ENCODE data around the gene PRICKLE4.

DNA sequence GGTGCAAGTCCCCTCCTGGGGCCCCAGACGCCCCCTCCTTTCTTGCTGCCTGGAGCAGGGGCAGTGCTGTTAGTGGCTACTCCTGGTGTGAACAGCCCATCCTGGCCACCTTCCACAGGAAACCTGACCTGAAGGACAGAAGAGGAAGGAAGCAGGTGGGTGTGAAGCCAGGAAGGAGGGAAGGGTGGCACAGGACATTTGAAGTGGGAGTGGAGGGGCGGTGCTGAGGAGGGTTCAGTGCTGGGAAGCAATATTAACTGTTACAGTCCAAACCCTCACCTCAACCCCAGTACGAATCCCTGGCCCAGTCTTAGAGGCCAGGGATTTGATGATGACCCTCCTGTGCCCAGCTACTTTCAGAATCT lies 766 bp downstream of the PRICKLE4 start:
- TF ChIP-seq, protein P1, sequence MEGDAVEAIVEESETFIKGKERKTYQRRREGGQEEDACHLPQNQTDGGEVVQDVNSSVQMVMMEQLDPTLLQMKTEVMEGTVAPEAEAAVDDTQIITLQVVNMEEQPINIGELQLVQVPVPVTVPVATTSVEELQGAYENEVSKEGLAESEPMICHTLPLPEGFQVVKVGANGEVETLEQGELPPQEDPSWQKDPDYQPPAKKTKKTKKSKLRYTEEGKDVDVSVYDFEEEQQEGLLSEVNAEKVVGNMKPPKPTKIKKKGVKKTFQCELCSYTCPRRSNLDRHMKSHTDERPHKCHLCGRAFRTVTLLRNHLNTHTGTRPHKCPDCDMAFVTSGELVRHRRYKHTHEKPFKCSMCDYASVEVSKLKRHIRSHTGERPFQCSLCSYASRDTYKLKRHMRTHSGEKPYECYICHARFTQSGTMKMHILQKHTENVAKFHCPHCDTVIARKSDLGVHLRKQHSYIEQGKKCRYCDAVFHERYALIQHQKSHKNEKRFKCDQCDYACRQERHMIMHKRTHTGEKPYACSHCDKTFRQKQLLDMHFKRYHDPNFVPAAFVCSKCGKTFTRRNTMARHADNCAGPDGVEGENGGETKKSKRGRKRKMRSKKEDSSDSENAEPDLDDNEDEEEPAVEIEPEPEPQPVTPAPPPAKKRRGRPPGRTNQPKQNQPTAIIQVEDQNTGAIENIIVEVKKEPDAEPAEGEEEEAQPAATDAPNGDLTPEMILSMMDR (IDR thresholded peaks at IDR 0.05; ENCODE audit: insufficient read depth, low read length, poor library complexity, severe bottlenecking): no peak
- TF ChIP-seq EZH2phosphoT487 (conservative IDR thresholded peaks at IDR 0.05; ENCODE audit: low read length): no peak
